Transverse colon (tissue), 4 donors: ENCODE data around the gene MCOLN2. TPM values are rescaled to one million over a fixed set of nuclear protein-coding genes. Genes with fewer than 3 reads are reported as not detected.
"Not testable (repeated sequence)": the region's sequence is repeated elsewhere in the genome, so short reads cannot be mapped to it uniquely, and the experiment has no call there.

Source experiments
- DNase-seq: peaks from one replicate; pipeline ENCODE4 v3.0.0-alpha.2; 2019
- H3K27ac ChIP-seq, 4 donors: fragments of 200-600 bp; sonication (generic); 2 replicates each; pipeline ENCODE4 v1.5.1; 2016 to 2018; ENCODE audit warnings: inconsistent platforms in 4 of 4
- H3K27me3 ChIP-seq: fragments of 200-600 bp; sonication (generic); 2 replicates; pipeline ENCODE4 v1.5.1; 2017; ENCODE audit warnings: inconsistent platforms
- H3K36me3 ChIP-seq, 4 donors: fragments of 200-600 bp; sonication (generic); 2 replicates each; pipeline ENCODE4 v1.5.1; 2017 to 2019; ENCODE audit warnings: inconsistent platforms in 4 of 4
- H3K4me1 ChIP-seq, 4 donors: fragments of 200-600 bp; sonication (generic); 2 replicates each; pipeline ENCODE4 v1.5.1; 2017 to 2020; ENCODE audit warnings: inconsistent platforms in 4 of 4
- H3K4me3 ChIP-seq, 4 donors: fragments of 200-600 bp; sonication (generic); 1 replicate in 1 of 4; 2 replicates in 3 of 4; pipeline versions ENCODE4 v1.5.1 to v1.6.1; 2017 to 2019; ENCODE audit warnings: inconsistent platforms in 4 of 4
- H3K9me3 ChIP-seq, 2 donors: fragments of 200-600 bp; sonication (generic); 2 replicates each; pipeline ENCODE4 v1.5.1; 2017 to 2019; ENCODE audit warnings: inconsistent platforms in 2 of 2
- EP300 ChIP-seq: sonication (generic); formaldehyde crosslinking; IDR thresholded peaks from one replicate; pipeline ENCODE4 v1.6.1; 2017; ENCODE audit warnings: antibody characterized with exemption, low read depth
- POLR2A ChIP-seq: fragments of 450-650 bp; IDR thresholded peaks from one replicate; pipeline ENCODE4 v1.6.1; 2016; ENCODE audit warnings: antibody characterized with exemption, mild to moderate bottlenecking, moderate library complexity
- POLR2AphosphoS5 ChIP-seq, 3 donors: sonication (generic); formaldehyde crosslinking; IDR thresholded peaks; one replicate each; pipeline ENCODE4 v1.6.1; 2016; ENCODE audit warnings: antibody characterized with exemption in 3 of 3
- WGBS, 2 donors: methylation state at CpG; one replicate each; pipeline ENCODE4 v1.1.5; 2018; ENCODE audit warnings: low coverage in 1 of 2; 5-methylcytosine and 5-hydroxymethylcytosine counted together
- in situ Hi-C, 4 donors: fragments of 200-750 bp; cut with MboI; loops; one replicate each; pipeline versions ENCODE4 v1.15.0 to v1.15.1; 2017; ENCODE audit warnings: low sequenced_read_pairs in 3 of 4, low pct_ligation_motif_present in 1 of 4, low pct_unique_long_range_greater_than_20kb in 1 of 4
- intact Hi-C: fragments of 100-400 bp; cut with DNase I; formaldehyde crosslinking; loops from one replicate; pipeline ENCODE4 v1.15.1; 2023; ENCODE audit warnings: low total_unique reads
- total RNA-seq, 4 donors: library from RNA; depleted of rRNA; stranded (reverse); fragments of >200 nt; gene quantifications; one replicate each; pipeline ENCODE4 v1.1.0, GENCODE V29; 2016
- TF ChIP-seq, protein P1 (sequence below), 5 experiments: fragments of 200-600 bp in 3 of 5; fragments of 450-650 bp in 2 of 5; sonication (generic) in 3 of 5; IDR thresholded peaks; 1 replicate in 2 of 5; 2 replicates in 3 of 5; pipeline ENCODE4 v1.5.1; 2016 to 2017; ENCODE audit warnings: antibody characterized with exemption in 5 of 5, inconsistent platforms in 3 of 5, mild to moderate bottlenecking in 2 of 5, moderate library complexity in 1 of 5

The MCOLN2 gene
- total RNA-seq, 4 donors from 2014 or later, result 15.7 to 133 (median 82.7) TPM

DNA sequence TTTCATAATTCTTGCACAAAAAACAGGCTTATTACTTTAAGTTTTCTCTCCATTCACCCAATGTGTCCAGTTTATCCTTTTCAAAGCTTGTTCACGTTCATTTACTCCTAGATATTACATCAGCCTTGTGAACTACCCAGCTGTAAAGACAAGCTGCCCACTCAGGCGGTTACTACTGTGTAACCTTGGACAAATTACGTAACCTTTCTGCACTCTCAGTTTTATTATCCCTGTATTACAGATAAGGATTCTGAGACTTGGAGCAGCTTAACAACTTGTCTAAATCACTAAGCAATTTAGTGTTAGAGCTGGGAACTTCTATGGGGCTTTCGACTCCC is 83.4 kb downstream of the MCOLN2 start:
- peak; percentile 42 for DNase-seq
- no peak for TF ChIP-seq POLR2A
- no peak for TF ChIP-seq POLR2AphosphoS5 (IDR thresholded peaks at IDR 0.05)
- no peak for TF ChIP-seq EP300
- TF ChIP-seq, protein P1, sequence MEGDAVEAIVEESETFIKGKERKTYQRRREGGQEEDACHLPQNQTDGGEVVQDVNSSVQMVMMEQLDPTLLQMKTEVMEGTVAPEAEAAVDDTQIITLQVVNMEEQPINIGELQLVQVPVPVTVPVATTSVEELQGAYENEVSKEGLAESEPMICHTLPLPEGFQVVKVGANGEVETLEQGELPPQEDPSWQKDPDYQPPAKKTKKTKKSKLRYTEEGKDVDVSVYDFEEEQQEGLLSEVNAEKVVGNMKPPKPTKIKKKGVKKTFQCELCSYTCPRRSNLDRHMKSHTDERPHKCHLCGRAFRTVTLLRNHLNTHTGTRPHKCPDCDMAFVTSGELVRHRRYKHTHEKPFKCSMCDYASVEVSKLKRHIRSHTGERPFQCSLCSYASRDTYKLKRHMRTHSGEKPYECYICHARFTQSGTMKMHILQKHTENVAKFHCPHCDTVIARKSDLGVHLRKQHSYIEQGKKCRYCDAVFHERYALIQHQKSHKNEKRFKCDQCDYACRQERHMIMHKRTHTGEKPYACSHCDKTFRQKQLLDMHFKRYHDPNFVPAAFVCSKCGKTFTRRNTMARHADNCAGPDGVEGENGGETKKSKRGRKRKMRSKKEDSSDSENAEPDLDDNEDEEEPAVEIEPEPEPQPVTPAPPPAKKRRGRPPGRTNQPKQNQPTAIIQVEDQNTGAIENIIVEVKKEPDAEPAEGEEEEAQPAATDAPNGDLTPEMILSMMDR (IDR thresholded peaks at IDR 0.05), result no peak
- no peaks in the 10 kb centered on the region for H3K9me3 ChIP-seq
- H3K4me3 ChIP-seq, result no peak overlapping the region
- peaks cover 0 to 11% (median 0%) of the 10 kb centered on the region in 4 donors for H3K4me1 ChIP-seq
- H3K27me3 ChIP-seq, result no peaks in the 10 kb centered on the region
- WGBS, 2 donors, result 17 to 36% methylated on average over 4 of the region's 4 CpGs
- H3K36me3 ChIP-seq, result no peaks in the 10 kb centered on the region
- intact Hi-C loops, result no loop called here
- peak overlapping the region in 2 of 4 donors; percentile 8 to 38 for H3K27ac ChIP-seq
- in situ Hi-C loops, result loop anchor here in 1 of 4 donors (25.0 kb wide), 1 partner anchor 1001 kb away; no protein-coding TSS in a partner anchor

DNA sequence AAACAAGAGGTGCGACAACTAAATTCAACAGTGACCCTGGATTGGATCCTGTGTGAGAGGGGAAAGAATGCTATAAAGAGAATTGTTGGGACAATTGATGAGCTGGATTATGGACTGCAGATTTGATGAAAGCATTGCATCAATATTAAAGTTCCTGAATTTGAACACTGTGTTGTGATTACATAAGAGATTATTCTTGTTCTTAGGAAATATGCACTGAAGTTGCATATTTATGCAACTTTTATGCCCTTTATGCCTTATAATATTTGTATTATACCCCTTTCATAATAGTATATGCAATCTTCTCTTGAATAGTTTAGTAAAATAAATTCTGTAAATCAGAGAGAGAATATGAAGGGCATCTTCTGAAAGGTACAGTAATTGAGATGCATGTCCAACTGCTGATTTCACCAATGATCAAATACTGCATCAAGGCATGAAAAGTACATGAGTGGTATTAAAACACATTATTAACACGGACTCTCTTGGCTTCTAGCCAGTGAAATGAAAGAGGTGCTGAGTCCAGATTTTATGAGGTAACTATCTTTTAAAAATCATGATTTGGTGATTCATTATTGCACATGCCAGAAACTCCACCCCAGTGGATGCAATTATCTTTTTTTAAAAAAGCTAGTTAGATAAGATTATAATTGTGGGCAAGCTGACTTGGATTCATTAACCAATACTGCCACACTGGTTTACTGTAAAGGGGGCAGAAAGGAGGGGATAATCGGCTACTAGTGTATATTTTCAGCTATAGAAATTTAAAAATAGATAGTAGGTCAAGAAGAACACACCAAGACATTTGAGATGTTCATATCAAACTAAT is 84.0 kb downstream of the MCOLN2 start:
- intact Hi-C loops, result no loop called here
- no peaks in the 10 kb centered on the region for H3K27me3 ChIP-seq
- in situ Hi-C loops, result loop anchor here in 1 of 4 donors (25.0 kb wide), 1 partner anchor 1001 kb away; no protein-coding TSS in a partner anchor
- no peaks in the 10 kb centered on the region for H3K36me3 ChIP-seq
- WGBS, 2 donors, result 63 to 64% methylated on average over 3 of the region's 3 CpGs
- TF ChIP-seq POLR2A, result no peak
- TF ChIP-seq, protein P1 (IDR thresholded peaks at IDR 0.05), result no peak
- no peak for TF ChIP-seq POLR2AphosphoS5 (IDR thresholded peaks at IDR 0.05)
- no peak for TF ChIP-seq EP300
- H3K4me3 ChIP-seq, result no peak overlapping the region
- H3K4me1 ChIP-seq, result peaks cover 0 to 11% (median 0%) of the 10 kb centered on the region in 4 donors
- DNase-seq, result no peak
- no peaks in the 10 kb centered on the region for H3K9me3 ChIP-seq
- H3K27ac ChIP-seq, result peak overlapping the region in 2 of 4 donors; percentile 8 to 13

DNA sequence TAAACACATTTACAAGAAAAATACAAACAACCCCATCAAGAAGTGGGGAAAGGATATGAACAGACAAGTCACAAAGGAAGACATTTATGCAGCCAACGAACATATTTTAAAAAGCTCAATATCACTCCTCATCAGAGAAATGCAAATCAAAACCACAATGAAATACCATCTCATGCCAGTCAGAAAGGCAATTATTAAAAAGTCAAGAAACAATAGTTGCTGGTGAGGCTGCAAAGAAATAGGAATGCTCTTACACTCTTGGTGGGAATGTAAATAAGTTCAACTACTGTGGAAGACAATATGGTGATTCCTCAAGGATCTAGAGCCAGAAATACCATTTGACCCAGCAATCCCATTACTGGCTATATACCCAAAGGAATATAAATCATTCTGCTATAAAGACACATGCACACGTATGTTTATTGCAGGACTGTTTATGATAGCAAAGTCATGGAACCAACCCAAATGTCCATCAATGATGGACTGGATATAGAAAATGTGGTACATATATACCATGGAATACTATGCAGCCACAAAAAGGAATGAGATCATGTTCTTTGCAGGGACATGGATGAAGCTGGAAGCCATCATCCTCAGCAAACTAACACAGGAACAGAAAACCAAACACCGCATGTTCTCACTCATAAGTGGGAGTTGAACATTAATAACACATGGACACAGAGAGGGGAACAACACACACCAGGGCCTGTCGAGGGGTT is 88.0 kb downstream of the MCOLN2 start:
- DNase-seq, H3K27ac ChIP-seq, H3K4me1 ChIP-seq, H3K9me3 ChIP-seq, H3K27me3 ChIP-seq, H3K36me3 ChIP-seq, intact Hi-C loops, H3K4me3 ChIP-seq: not testable (repeated sequence)
- 78 to 82% methylated on average over 3 to 4 of the region's 4 CpGs for WGBS, 2 donors
- in situ Hi-C loops, result loop anchor here in 1 of 4 donors (25.0 kb wide), 1 partner anchor 997 kb away; no protein-coding TSS in a partner anchor

DNA sequence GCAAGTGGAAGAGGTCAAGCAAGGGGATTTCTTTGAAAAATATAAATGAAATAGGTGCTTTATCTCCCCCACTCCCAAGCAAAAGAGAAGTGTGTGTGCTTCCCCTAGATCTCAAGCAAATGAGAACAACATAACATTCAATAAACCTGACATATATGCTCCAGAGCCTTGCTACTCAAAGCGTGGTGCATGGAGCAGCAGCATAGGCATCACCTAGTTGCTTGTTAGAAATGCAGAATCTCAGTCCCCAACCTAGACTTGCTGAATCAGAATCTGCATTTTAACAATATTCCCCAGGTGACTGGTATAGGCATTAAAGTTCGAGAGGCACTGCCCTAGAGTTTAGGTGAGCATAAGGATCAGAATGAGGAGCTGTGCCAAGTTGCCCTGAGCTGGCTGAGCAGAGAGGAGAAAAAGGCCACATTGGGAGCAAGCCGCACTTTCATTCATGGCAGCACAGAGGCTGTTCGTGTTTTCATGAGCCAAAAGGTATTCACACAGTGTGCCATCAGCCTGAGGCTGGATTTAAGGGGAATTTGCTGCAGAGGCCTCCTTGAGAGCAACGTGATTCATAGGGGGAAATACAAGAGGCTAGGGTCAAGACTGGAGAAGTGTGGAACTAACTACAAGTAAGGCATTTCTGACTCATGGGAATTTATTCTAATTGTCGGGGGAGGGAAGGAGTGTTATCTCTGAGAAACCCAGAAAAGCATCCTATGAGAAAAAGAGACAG is 89.7 kb downstream of the MCOLN2 start:
- WGBS, 2 donors, result 78 to 80% methylated on average over 2 to 6 of the region's 6 CpGs
- DNase-seq, result no peak

DNA sequence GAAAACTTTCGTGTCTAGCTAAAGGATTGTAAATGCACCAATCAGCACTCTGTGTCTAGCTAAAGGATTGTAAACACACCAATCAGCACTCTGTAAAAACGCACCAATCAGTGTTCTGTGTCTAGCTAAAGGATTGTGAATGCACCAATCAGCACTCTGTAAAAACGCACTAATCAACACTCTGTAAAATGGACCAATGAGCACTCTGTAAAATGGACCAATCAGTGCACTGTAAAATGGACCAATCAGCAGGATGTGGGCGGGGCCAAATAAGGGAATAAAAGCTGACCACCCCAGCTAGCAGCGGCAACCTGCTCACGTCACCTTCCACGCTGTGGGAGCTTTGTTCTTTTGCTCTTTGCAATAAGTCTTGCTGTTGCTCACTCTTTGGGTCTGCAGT is 94.2 kb downstream of the MCOLN2 start:
- intact Hi-C loops, result not testable (repeated sequence)
- 74 to 82% methylated on average over 4 to 7 of the region's 7 CpGs for WGBS, 2 donors

More for the DNA sequence above, 89.7 kb downstream of the MCOLN2 start:
- Histone ChIP-seq H3K4me3 (no peak overlapping the region), H3K36me3 (no peaks in the 10 kb centered on the region), H3K9me3 (no peaks in the 10 kb centered on the region), H3K4me1 (no peaks in the 10 kb centered on the region), H3K27me3 (no peaks in the 10 kb centered on the region), H3K27ac (no peak overlapping the region)
- in situ Hi-C loops (loop anchor here in 1 of 4 donors (25.0 kb wide), 1 partner anchor 995 kb away; no protein-coding TSS in a partner anchor), intact Hi-C loops (no loop called here)
- TF ChIP-seq, protein P1 (IDR thresholded peaks at IDR 0.05), result no peak
- TF ChIP-seq EP300 (no peak), POLR2AphosphoS5 (IDR thresholded peaks at IDR 0.05) (no peak), POLR2A (no peak)

More for the DNA sequence above, 94.2 kb downstream of the MCOLN2 start:
- not testable (repeated sequence) for H3K9me3 ChIP-seq, H3K4me3 ChIP-seq, H3K4me1 ChIP-seq, H3K36me3 ChIP-seq, H3K27me3 ChIP-seq, DNase-seq, H3K27ac ChIP-seq
- in situ Hi-C loops, result loop anchor here in 1 of 4 donors (25.0 kb wide), 1 partner anchor 990 kb away; no protein-coding TSS in a partner anchor
